Measurements from ENCODE around the gene TAX1BP1. TPM values are rescaled to one million over a fixed set of nuclear protein-coding genes. Genes with fewer than 3 reads are reported as not detected.

TAX1BP1 gene
- total RNA-seq, 1 donor from 2014 or later = 146 TPM

- DNase-seq (ENCODE audit: low spot score) = no peak
These were observed 41.2 kb downstream of the TAX1BP1 start for GRCh38 chr7:27781188-27781587.

GRCh38 chr7:27782849-27783248 is 42.9 kb downstream of the TAX1BP1 start:
- DNase-seq (ENCODE audit: low spot score) = no peak

- DNase-seq (ENCODE audit: low spot score) = no peak
These were observed 44.6 kb downstream of the TAX1BP1 start for GRCh38 chr7:27784399-27785053.

- no peak for DNase-seq (ENCODE audit: low spot score)
These were observed 48.5 kb downstream of the TAX1BP1 start for GRCh38 chr7:27788437-27788836.

GRCh38 chr7:27793780-27794179 is 53.8 kb downstream of the TAX1BP1 start:
- no peak for DNase-seq (ENCODE audit: low spot score)

- DNase-seq (ENCODE audit: low spot score) = no peak
These were observed 56.0 kb downstream of the TAX1BP1 start for GRCh38 chr7:27795977-27796376.

- DNase-seq (ENCODE audit: low spot score) = no peak
These were observed 59.2 kb downstream of the TAX1BP1 start for GRCh38 chr7:27799212-27799611.

- no peak for DNase-seq (ENCODE audit: low spot score)
These were observed 63.0 kb downstream of the TAX1BP1 start for GRCh38 chr7:27802999-27803398.

GRCh38 chr7:27804139-27804538 is 64.2 kb downstream of the TAX1BP1 start:
- no peak for DNase-seq (ENCODE audit: low spot score)

GRCh38 chr7:27808626-27809025 is 68.7 kb downstream of the TAX1BP1 start:
- DNase-seq (ENCODE audit: low spot score) = no peak

- DNase-seq (ENCODE audit: low spot score) = no peak
These were observed 70.2 kb downstream of the TAX1BP1 start for GRCh38 chr7:27810186-27810585.

- no peak for DNase-seq (ENCODE audit: low spot score)
These were observed 72.7 kb downstream of the TAX1BP1 start for GRCh38 chr7:27812706-27813105.

- no peak for DNase-seq (ENCODE audit: low spot score)
These were observed 82.3 kb downstream of the TAX1BP1 start for GRCh38 chr7:27822245-27822644.

GRCh38 chr7:27825891-27826290 is 85.9 kb downstream of the TAX1BP1 start:
- no peak for DNase-seq (ENCODE audit: low spot score)

- DNase-seq (ENCODE audit: low spot score) = no peak
These were observed 86.4 kb downstream of the TAX1BP1 start for GRCh38 chr7:27826357-27826756.

- no peak for DNase-seq (ENCODE audit: low spot score)
These were observed 94.4 kb downstream of the TAX1BP1 start for GRCh38 chr7:27834179-27834921.

GRCh38 chr7:27835376-27835775 is 95.4 kb downstream of the TAX1BP1 start:
- no peak for DNase-seq (ENCODE audit: low spot score)

- no peak for DNase-seq (ENCODE audit: low spot score)
These were observed 96.6 kb downstream of the TAX1BP1 start for GRCh38 chr7:27836536-27836935.

GRCh38 chr7:27839099-27839498 is 99.1 kb downstream of the TAX1BP1 start:
- no peak for DNase-seq (ENCODE audit: low spot score)

- DNase-seq (ENCODE audit: low spot score) = no peak
These were observed 100.4 kb downstream of the TAX1BP1 start for GRCh38 chr7:27840313-27840712.

- no peak for DNase-seq (ENCODE audit: low spot score)
These were observed 100.9 kb downstream of the TAX1BP1 start for GRCh38 chr7:27840760-27841364.

- no peak for DNase-seq (ENCODE audit: low spot score)
These were observed 102.2 kb downstream of the TAX1BP1 start for GRCh38 chr7:27842094-27842692.

GRCh38 chr7:27842851-27843250 is 102.9 kb downstream of the TAX1BP1 start:
- no peak for DNase-seq (ENCODE audit: low spot score)
